HG03175 (cell line): ENCODE measurements around the gene ARHGEF35.
"Not testable (repeated sequence)": the region's sequence is repeated elsewhere in the genome, so short reads cannot be mapped to it uniquely, and the experiment has no call there.

Experiments
- ATAC-seq: cut with Tn5 transposase; IDR thresholded peaks from one replicate; pipeline ENCODE4 v1.9.1; 2021; ENCODE audit warnings: mild to moderate bottlenecking, moderate library complexity; ENCODE audit not compliant: unreplicated experiment

The ARHGEF35 gene

DNA sequence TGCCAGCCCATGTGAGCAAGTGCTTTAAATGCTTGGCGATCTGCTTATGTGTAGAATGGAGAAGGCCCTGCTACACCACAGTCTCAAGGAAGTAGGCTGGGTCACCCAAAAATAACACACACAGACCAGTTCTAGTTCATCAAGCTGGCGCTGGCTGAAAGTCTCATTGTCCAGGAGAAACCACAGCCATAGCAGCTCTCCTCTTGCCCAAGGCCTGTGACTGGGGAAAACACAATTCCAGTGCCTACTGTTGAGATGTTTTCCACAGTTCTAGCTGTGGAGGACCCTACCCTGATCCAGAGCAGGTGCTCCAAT is 16.5 kb downstream of the ARHGEF35 start:
- ATAC-seq, result not testable (repeated sequence)

GRCh38 chr7:144178380-144179164 is 17.1 kb downstream of the ARHGEF35 start:
- peak; percentile 97 for ATAC-seq

GRCh38 chr7:144174613-144175012 is 21.0 kb downstream of the ARHGEF35 start:
- ATAC-seq, result no peak

DNA sequence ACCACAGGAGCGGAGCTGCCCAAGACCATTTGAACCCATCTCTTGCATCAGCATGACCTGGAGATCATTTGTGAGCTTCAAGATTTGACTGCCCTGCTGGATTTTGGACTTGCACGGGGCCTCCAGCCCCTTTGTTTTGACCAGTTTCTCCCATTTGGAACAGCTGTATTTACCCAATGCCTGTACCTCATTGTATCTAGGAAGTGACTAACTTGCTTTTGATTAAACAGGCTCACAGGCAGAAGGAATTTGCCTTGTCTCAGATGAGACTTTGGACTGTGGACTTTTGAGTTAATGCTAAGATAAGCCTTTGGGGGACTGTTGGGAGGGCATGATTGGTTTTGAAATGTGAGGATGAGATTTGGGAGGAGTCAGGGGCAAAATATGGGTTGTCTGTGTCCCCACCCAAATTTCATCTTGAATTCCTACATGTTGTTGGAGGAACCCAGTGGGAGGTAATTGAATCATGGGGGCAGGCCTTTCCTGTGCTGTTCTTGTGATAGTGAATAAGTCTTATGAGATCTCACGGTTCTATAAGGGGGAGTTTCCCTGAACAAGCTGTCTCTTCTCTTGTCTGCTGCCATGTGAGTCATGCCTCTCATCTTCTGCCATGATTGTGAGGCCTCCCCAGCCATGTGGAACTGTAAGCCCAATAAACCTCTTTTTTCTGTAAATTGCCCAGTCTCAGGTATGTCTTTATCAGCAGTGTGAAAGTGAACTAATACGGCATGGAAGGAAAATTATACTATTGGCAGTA is 23.9 kb downstream of the ARHGEF35 start:
- ATAC-seq, result not testable (repeated sequence)

DNA sequence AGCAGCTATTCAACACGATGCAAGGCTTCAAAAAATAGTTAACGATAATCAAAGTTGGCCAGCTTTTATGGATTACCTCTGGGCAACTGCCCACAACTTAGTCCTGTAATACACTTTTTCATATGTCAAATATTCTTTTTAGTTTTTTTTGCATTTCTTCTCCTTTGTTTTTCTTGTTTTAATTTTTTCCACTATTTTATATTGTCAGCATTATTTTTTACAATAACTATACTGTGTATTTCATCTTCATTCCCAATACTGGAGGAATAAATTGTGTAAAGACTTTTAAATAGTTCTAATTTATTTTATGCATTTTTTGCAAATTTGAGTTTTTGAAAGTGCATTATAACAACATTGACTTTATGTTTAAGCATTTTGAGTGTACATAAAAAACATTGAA is 30.8 kb downstream of the ARHGEF35 start:
- ATAC-seq, result no peak

DNA sequence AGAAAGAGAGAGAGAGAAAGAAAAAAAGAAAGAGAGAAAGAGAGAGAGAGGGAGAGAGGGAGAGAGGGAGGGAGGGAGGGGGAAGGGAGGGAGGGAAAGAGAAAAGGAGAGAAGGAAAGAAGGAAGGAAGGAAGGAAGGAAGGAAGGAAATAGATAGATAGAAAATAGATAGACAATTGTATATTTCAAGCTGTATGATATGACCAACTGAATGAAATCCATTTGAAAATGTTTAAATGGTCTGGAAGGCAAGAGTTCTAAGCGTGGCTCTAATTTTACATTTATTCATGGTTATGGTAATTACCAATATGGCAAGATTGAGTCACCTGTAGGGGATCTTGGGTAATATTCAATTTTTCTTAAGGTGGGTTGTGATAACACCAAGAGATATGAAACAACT is 36.8 kb downstream of the ARHGEF35 start:
- no peak for ATAC-seq

- ATAC-seq, result no peak
These were observed 47.3 kb downstream of the ARHGEF35 start for GRCh38 chr7:144148224-144148827.

- no peak for ATAC-seq
These were observed 51.2 kb downstream of the ARHGEF35 start for GRCh38 chr7:144144426-144144825.

DNA sequence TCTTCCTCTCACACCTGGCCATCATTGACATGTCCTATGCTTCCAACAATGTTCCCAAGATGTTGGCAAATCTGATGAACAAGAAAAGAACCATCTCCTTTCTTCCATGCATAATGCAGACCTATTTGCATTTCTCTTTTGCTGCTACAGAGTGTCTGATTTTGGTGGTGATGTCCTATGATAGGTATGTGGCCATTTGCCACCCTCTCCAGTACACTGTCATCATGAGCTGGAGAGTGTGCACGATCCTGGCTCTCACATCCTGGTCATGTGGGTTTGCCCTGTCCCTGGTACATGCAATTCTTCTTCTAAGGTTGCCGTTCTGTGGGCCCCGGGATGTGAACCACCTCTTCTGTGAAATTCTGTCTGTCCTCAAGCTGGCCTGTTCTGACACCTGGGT is 53.4 kb downstream of the ARHGEF35 start:
- no peak for ATAC-seq

DNA sequence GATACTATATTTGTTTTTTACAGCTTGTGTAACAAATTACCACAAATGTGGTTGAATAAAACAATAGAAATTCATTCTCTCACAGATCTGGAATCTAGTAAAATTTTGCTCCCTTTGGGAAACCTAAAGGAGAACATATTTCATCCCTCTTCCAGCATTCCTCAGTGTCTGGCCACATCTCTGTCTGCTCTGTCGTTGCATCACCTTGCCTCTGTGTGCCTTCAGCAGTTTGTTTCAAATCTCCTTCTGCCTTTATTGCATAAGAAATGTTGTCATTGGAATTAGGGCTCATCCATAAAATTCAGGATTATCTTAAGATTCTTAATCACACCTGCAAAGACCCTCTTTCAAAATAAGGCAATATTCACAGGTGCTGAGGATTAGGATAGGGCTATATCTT is 58.1 kb downstream of the ARHGEF35 start:
- ATAC-seq, result no peak
